Mucosa of descending colon (tissue), 3 donors: ENCODE results near the gene ARFGAP3. TPM values are rescaled to one million over a fixed set of nuclear protein-coding genes. Genes with fewer than 3 reads are reported as not detected.

Experiments used
- ATAC-seq: fragments of 200-7000 bp; cut with Tn5 transposase; one replicate; pipeline ENCODE4 v1.9.1; 2020; ENCODE audit warnings: mild to moderate bottlenecking, moderate library complexity
- DNase-seq, 3 donors: peaks; one replicate each; pipeline ENCODE4 v3.0.0-alpha.2; 2020
- H3K36me3 ChIP-seq: fragments of 200-600 bp; one replicate; pipeline ENCODE4 v1.8.0; 2021; ENCODE audit warnings: low read depth, mild to moderate bottlenecking
- H3K4me1 ChIP-seq: fragments of 200-600 bp; one replicate; pipeline ENCODE4 v1.8.0; 2021; ENCODE audit warnings: low read depth, mild to moderate bottlenecking
- H3K4me3 ChIP-seq: fragments of 200-600 bp; one replicate; pipeline ENCODE4 v1.8.0; 2021; ENCODE audit warnings: mild to moderate bottlenecking
- H3K9me3 ChIP-seq: fragments of 200-600 bp; one replicate; pipeline ENCODE4 v1.8.0; 2021; ENCODE audit warnings: mild to moderate bottlenecking
- intact Hi-C, 2 donors: fragments of 100-400 bp; cut with DNase I in 1 of 2; cut with micrococcal nuclease in 1 of 2; formaldehyde crosslinking; loops; one replicate each; pipeline versions ENCODE4 v1.11.0 to v1.11.1; 2022; cut with DNase I, micrococcal nuclease
- long read RNA-seq, 2 donors: library from polyadenylated mRNA; unstranded; transcript quantifications; one replicate each; pipeline ENCODE4 v2.0.0, GENCODE V29; 2019 to 2021
- total RNA-seq, 3 donors: library from RNA; stranded (reverse); fragmentation: NEBNext Ultra II Directional in 2 of 3; extraction: Animal tissue kit (Norgen Biotek cat#: 25700) in 2 of 3; gene quantifications; one replicate each; pipeline versions ENCODE4 v1.2.1 to v1.2.4, GENCODE V29; 2021 to 2023
- TF ChIP-seq, protein P1 (sequence below): fragments of 200-600 bp; IDR thresholded peaks from one replicate; pipeline ENCODE4 v1.8.0; 2022; ENCODE audit warnings: antibody characterized with exemption, mild to moderate bottlenecking
- donor health status: DM: no; HTN: no; CAD: no; lungs with moderate emphysema.
- donor health status: DM: no; HTN: no; CAD: no.
- donor health status: DM: no; HTN: yes; CAD: no.

Gene ARFGAP3, protein sequence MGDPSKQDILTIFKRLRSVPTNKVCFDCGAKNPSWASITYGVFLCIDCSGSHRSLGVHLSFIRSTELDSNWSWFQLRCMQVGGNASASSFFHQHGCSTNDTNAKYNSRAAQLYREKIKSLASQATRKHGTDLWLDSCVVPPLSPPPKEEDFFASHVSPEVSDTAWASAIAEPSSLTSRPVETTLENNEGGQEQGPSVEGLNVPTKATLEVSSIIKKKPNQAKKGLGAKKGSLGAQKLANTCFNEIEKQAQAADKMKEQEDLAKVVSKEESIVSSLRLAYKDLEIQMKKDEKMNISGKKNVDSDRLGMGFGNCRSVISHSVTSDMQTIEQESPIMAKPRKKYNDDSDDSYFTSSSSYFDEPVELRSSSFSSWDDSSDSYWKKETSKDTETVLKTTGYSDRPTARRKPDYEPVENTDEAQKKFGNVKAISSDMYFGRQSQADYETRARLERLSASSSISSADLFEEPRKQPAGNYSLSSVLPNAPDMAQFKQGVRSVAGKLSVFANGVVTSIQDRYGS
- total RNA-seq = 10 to 100 TPM; 20.0 to 41.3 (median 34.3) TPM
- long read RNA-seq, donor 1, transcript ARFGAP3-201 (16 exons, 2,857 nt) = major isoform, 84 of 97 reads
- long read RNA-seq, donor 1, partial matches to known transcripts = 1 of 97 reads
- long read RNA-seq, donor 1, other reads (novel, unspliced or antisense) = 12 of 97 reads
- long read RNA-seq, donor 2, transcript ARFGAP3-201 (16 exons, 2,857 nt) = major isoform, 17 of 35 reads
- long read RNA-seq, donor 2, partial matches to known transcripts = 14 of 35 reads
- long read RNA-seq, donor 2, other reads (novel, unspliced or antisense) = 4 of 35 reads

DNA sequence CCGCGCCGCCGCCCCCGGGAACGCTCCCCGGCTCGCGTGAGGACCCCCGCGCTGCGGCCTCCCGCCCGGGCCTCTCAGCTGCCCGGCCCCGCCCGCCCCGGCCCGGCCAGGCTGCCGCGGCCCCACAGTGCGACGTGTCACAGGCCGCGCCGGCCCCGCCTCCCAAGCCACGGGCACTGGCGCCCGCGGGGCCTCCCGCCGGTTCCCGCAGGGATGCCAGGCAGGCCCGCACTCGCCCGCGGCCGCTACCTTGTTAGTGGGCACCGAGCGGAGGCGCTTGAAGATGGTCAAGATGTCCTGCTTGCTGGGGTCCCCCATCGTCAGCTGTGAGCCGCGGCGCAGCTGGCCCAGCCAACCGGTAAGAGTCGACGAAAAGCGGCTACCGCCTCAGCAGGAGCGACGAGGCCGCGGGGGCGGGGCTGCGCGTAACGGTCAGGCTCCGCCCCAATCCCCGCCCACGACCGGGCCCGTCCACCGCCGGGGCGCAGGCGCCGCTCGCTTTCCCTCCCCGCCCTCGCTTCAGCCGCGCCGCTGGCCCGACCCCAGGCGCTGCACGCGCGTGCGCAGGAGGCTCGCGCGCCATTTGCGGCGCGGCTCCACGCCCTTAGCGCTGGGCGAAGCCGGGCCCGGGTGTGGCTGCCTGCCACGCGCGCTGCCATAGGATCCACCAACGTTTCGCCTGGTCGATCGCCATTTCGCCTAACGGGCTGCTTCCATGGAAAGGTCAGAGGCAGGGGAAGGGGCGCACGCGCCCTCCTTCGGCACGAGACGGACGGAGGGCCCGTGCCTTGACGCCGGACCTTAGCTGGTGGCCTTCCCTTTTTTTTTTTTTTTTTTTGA, at the start of gene ARFGAP3:
Gene ARFGAP3 (minus strand): TSS at position 409 of the 840 bp plus-strand sequence. CDS start 91 bp downstream, at position 318.
- intact Hi-C loops = no loop called here
- Histone ChIP-seq H3K4me3 (peak within 1 kb of the TSS; percentile 81), H3K4me1 (peaks cover 17% of the 10 kb centered on the region), H3K9me3 (no peaks in the 10 kb centered on the region), H3K36me3 (no peaks in the 10 kb centered on the region)
- ATAC-seq (peak; percentile 97), DNase-seq (peak; percentile 94 to 97 (median 96))
- TF ChIP-seq, protein P1, sequence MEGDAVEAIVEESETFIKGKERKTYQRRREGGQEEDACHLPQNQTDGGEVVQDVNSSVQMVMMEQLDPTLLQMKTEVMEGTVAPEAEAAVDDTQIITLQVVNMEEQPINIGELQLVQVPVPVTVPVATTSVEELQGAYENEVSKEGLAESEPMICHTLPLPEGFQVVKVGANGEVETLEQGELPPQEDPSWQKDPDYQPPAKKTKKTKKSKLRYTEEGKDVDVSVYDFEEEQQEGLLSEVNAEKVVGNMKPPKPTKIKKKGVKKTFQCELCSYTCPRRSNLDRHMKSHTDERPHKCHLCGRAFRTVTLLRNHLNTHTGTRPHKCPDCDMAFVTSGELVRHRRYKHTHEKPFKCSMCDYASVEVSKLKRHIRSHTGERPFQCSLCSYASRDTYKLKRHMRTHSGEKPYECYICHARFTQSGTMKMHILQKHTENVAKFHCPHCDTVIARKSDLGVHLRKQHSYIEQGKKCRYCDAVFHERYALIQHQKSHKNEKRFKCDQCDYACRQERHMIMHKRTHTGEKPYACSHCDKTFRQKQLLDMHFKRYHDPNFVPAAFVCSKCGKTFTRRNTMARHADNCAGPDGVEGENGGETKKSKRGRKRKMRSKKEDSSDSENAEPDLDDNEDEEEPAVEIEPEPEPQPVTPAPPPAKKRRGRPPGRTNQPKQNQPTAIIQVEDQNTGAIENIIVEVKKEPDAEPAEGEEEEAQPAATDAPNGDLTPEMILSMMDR = no peak

DNA sequence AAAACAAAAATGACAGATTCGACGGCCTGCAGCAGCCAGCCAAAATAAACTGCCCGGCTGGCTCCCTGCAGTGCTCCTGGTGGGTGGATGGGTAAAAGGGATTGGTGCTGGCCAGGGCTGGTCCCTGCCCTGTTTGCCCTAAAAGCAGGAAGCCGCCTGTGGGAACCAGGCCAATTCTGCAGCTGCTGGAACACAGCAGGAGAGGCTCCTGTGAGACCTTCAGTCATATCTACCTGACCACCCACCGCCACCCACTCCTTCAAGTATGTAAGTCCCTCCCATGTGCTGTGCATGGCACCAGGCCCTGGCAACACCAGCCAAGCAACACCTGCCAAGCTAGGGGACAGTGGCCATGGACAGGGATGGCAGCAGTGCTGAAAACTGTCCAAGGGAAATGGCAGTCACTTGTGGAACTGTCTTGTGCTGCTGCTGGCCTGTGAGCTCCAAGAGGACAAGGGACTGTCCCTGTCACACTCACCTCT, 48.7 kb upstream of the ARFGAP3 start:
- Histone ChIP-seq H3K36me3 (no peaks in the 10 kb centered on the region), H3K4me1 (peaks cover 18% of the 10 kb centered on the region), H3K4me3 (no peak overlapping the region), H3K9me3 (no peaks in the 10 kb centered on the region)
- TF ChIP-seq, protein P1 = no peak
- ATAC-seq (peak; percentile 72), DNase-seq (peak; percentile 69 to 76 (median 71))
- intact Hi-C loops = no loop called here

DNA sequence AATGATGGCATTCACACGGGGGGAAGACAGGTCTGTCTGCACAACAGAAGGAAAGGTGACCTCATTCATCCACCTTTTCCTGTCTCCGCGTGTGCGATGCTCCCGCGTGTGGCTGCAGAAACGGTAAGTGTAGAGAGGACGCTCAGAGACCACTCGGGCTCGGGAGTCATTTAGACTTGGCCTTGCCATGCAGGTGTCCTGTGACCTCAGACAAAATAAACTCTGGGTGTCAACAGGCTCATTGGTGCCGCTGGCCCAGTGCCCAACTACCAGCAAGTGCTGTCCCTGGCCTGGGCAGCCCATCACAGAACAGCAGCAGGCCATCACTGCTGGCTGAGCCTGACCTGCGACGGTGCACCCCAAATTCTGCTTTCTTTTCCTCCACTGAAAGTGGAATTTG, 48.1 kb upstream of the ARFGAP3 start:
- intact Hi-C loops = no loop called here
- no peak for DNase-seq

DNA sequence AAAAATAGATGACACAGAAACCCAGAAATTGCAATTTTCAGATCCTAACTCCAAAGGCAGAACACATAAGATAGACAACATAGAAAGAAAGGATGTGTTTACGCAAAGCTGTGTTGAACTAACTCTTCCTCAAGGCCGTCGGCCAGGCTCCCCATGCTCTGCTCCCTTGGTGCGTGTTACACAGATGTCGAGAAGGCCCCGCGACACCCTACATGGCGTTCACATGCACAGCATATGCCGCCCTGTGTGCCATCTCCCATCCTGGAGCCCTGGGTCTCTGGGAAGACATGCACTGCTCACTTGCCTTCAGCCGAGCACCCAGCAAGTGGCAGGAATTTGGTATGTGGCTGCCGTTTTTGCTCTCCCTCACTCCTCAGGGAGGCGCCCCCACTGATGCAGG, 47.0 kb upstream of the ARFGAP3 start:
- TF ChIP-seq, protein P1 = no peak
- Histone ChIP-seq H3K4me1 (peaks cover 18% of the 10 kb centered on the region), H3K4me3 (no peak overlapping the region), H3K36me3 (no peaks in the 10 kb centered on the region), H3K9me3 (no peaks in the 10 kb centered on the region)
- intact Hi-C loops = no loop called here
- DNase-seq (no peak), ATAC-seq (no peak)

More for the DNA sequence above, 48.1 kb upstream of the ARFGAP3 start:
- TF ChIP-seq, protein P1 = no peak
- no peaks in the 10 kb centered on the region for H3K9me3 ChIP-seq
- H3K4me3 ChIP-seq = no peak overlapping the region
- H3K4me1 ChIP-seq = peaks cover 18% of the 10 kb centered on the region
- ATAC-seq = no peak
- no peaks in the 10 kb centered on the region for H3K36me3 ChIP-seq

DNA sequence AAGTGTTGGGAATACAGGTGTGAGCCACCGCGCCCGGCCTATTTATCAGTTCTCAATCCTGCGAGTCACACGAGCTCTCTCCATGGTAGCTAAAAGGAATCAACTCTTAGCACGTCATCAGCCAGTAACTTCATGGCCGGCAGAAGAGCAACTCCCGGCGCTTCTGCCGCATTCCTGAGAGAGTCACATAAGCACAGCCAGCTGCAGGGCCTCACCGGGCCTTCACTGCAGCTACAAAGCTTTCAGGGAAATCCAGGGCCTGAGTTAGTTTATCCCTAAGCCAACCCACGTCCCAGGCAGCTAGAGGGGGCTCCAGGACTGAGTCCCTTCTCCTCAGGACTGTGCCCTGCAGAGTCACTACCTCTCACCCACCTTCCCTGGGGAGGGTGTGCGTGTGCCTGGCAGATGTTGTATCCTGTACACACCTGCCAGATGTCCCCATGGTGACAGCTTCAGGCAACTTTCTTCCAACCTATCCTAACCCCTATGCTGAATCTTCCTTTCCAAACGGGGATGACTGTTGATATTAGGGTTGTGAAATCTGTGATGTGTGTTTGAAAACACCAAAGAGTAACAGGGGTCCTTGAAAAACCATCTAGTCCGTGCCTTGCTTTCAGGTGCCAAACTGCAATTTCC, 45.9 kb upstream of the ARFGAP3 start:
- peak in 1 of 3 donors; percentile 28 for DNase-seq
- TF ChIP-seq, protein P1 = no peak
- no peaks in the 10 kb centered on the region for H3K9me3 ChIP-seq
- H3K4me3 ChIP-seq = no peak overlapping the region
- ATAC-seq = peak; percentile 17
- H3K4me1 ChIP-seq = peaks cover 18% of the 10 kb centered on the region
- H3K36me3 ChIP-seq = no peaks in the 10 kb centered on the region
- intact Hi-C loops = no loop called here
